ENCODE measurements around the gene INS. TPM values are rescaled to one million over a fixed set of nuclear protein-coding genes. Genes with fewer than 3 reads are reported as not detected.

Gene INS
- polyA plus RNA-seq (2011; rRNA removed) (not detected in 2 replicates), polyA minus RNA-seq (2011; rRNA and poly(A)+ RNA removed) (not detected in 2 replicates)

DNA sequence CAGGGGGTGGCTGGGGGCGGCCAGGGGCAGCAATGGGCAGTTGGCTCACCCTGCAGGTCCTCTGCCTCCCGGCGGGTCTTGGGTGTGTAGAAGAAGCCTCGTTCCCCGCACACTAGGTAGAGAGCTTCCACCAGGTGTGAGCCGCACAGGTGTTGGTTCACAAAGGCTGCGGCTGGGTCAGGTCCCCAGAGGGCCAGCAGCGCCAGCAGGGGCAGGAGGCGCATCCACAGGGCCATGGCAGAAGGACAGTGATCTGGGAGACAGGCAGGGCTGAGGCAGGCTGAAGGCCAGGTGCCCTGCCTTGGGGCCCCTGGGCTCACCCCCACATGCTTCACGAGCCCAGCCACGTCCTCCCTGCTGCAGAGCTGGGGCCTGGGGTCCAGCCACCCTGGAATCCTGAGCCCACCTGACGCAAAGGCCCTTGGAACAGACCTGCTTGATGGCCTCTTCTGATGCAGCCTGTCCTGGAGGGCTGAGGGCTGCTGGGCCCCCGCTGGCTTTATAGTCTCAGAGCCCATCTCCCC, at the start of gene INS:
Gene INS (minus strand): TSS at position 474 of the 524 bp plus-strand sequence. CDS start 238 bp downstream, at position 236.
- Histone ChIP-seq H3K27me3 (ENCODE audit: control insufficient read depth, insufficient read depth, low read length) (no peaks in the 10 kb centered on the region), H3K4me3 (ENCODE audit: low read depth, low read length) (no peak within 1 kb of the TSS), H3K36me3 (ENCODE audit: control insufficient read depth, insufficient read depth, low read length) (no peaks in the 10 kb centered on the region)
- POLR2A ChIA-PET, result no interaction called here
- CTCF ChIA-PET, result interaction anchor here (3.2 to 6.0 kb wide), 2 partner anchors 10 to 328 kb away, joined by 10 to 42 read pairs; no protein-coding TSS in a partner anchor
- TF ChIP-seq CTCF (IDR thresholded peaks at IDR 0.05; ENCODE audit: insufficient read depth, low read depth, low read length), result no peak
- no peak for DNase-seq (ENCODE audit: low read depth)

- CTCF ChIA-PET, result interaction anchor here (0.8 to 1.5 kb wide), 4 partner anchors 10 to 209 kb away, joined by 3 read pairs; no protein-coding TSS in a partner anchor
- H3K4me3 ChIP-seq (ENCODE audit: low read depth, low read length), result no peak overlapping the region
- no peak for DNase-seq (ENCODE audit: low read depth)
Measured at GRCh38 chr11:2210366-2211112, 49.5 kb upstream of the INS start.

GRCh38 chr11:2209900-2210321, 48.9 kb upstream of the INS start:
- DNase-seq (ENCODE audit: low read depth), result no peak
- peaks cover 6% of the 10 kb centered on the region for H3K27me3 ChIP-seq (ENCODE audit: control insufficient read depth, insufficient read depth, low read length)
- ChIA-PET CTCF (interaction anchor here (1.5 kb wide), 1 partner anchor 209 kb away, joined by 3 read pairs; no protein-coding TSS in a partner anchor), POLR2A (no interaction called here)
- no peaks in the 10 kb centered on the region for H3K36me3 ChIP-seq (ENCODE audit: control insufficient read depth, insufficient read depth, low read length)
- H3K4me3 ChIP-seq (ENCODE audit: low read depth, low read length), result no peak overlapping the region
- no peak for TF ChIP-seq CTCF (IDR thresholded peaks at IDR 0.05; ENCODE audit: insufficient read depth, low read depth, low read length)

More at GRCh38 chr11:2210366-2211112, 49.5 kb upstream of the INS start:
- POLR2A ChIA-PET, result no interaction called here
- Histone ChIP-seq H3K36me3 (ENCODE audit: control insufficient read depth, insufficient read depth, low read length) (no peaks in the 10 kb centered on the region), H3K27me3 (ENCODE audit: control insufficient read depth, insufficient read depth, low read length) (peaks cover 6% of the 10 kb centered on the region)
- TF ChIP-seq CTCF (IDR thresholded peaks at IDR 0.05; ENCODE audit: insufficient read depth, low read depth, low read length), result no peak

GRCh38 chr11:2209370-2209801, 48.4 kb upstream of the INS start:
- Histone ChIP-seq H3K27me3 (ENCODE audit: control insufficient read depth, insufficient read depth, low read length) (peaks cover 6% of the 10 kb centered on the region), H3K36me3 (ENCODE audit: control insufficient read depth, insufficient read depth, low read length) (no peaks in the 10 kb centered on the region), H3K4me3 (ENCODE audit: low read depth, low read length) (no peak overlapping the region)
- ChIA-PET CTCF (interaction anchor here (1.7 kb wide), 1 partner anchor 211 kb away, joined by 10 read pairs; no protein-coding TSS in a partner anchor), POLR2A (no interaction called here)
- TF ChIP-seq CTCF (IDR thresholded peaks at IDR 0.05; ENCODE audit: insufficient read depth, low read depth, low read length), result no peak
- no peak for DNase-seq (ENCODE audit: low read depth)

DNA sequence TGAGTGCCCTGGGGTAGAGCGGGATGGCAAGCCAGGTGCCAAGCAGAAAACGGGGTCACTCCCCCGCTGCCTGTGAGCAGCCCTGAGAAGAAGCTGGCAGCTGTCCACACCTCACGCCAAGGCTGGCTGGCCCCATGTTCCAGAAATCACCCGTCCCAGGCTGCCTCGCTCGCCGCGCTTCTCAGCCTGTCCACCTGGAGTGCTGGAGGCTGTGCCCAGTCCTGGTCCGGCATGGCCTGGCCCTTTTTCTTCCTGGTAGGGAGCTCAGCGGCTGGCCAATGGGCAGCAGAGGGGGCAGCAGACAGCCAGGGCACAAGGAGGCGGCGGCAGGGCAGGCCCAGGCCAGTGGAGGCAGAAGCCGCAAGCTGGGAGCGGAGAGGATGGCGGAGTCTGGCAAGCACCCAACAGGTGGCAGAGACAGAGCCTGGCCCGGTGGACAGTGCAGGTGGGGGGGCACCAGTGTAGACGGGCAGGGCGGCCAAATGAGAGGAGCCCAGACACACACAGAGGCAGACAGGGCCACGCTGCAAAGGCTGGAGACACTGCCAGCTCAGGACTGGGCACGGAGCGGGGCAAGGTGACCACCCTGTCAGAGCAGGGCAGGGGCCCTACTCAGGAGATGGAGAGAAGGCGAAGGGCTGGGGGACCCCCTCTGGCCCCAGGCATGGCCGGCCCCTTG, 47.8 kb upstream of the INS start:
- ChIA-PET CTCF (interaction anchor here (1.7 kb wide), 1 partner anchor 211 kb away, joined by 10 read pairs; no protein-coding TSS in a partner anchor), POLR2A (no interaction called here)
- no peak for TF ChIP-seq CTCF (IDR thresholded peaks at IDR 0.05; ENCODE audit: insufficient read depth, low read depth, low read length)
- Histone ChIP-seq H3K4me3 (ENCODE audit: low read depth, low read length) (no peak overlapping the region), H3K27me3 (ENCODE audit: control insufficient read depth, insufficient read depth, low read length) (peaks cover 4% of the 10 kb centered on the region; the same call in 1 of the 2 replicates), H3K36me3 (ENCODE audit: control insufficient read depth, insufficient read depth, low read length) (no peaks in the 10 kb centered on the region)
- DNase-seq (ENCODE audit: low read depth), result no peak
